HG02759 (cell line): ENCODE data around the gene ANKS3.

Source experiments
- ATAC-seq: cut with Tn5 transposase; IDR thresholded peaks from one replicate; pipeline ENCODE4 v1.9.1; 2021; ENCODE audit warnings: mild to moderate bottlenecking, moderate library complexity; ENCODE audit not compliant: unreplicated experiment

Gene ANKS3

DNA sequence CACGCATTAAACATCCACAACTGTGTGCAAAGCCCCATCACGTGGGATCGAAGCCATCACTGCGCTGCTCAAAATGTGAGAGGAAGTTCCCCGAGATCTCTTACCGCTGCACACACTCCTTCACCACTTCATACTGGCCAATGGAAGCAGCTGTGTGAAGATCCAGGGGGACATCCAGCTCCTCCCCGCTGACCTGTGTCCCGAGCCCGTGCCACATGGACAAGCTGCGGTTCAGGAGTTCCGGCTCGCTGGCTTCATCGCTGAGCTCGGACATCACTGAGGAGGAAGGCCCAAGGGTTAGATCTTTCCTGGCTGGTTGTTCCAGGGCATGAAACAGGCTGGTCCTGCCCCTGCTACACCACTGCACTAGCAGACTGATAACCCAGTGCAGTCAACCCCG lies 4.2 kb downstream of the ANKS3 start:
- ATAC-seq: no peak

DNA sequence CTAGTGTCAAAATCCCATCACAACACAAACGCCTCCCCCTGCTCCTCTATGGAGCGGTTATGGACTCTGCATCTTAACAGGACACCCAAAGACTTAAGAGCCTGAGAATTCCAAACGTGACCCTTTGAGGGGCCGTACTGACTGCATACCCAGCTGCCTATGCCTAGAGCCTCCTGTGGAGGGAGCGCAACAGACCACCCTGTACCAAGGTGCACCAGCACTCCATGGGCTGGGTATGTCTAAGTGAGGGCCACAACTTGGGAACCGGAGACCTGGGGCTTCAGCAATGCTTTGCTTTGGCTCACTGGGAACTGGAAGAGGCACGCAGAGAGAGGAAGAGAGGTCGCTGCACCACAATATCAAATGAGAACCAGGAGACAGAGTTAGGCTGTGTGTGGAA lies 5.4 kb downstream of the ANKS3 start:
- ATAC-seq: no peak

DNA sequence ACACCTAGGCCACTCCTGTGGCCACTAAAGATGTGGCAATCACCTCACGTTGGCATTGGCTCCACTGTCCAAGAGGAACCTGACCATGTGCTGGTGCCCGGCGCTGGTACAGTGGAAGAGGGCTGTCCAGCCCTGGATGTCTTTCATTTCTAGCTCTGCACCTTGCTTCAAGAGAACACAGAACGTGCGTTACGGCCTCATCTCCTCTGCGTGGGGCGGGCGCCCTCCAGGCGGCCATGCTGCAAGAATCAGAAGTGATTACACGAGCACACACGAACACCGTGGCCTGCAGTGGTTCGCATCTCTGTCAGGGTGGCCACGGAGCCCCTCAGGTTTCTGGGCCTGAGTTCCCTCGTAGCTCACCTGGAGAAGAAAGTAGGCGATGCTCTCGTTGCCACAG lies 7.5 kb downstream of the ANKS3 start:
- no peak for ATAC-seq

DNA sequence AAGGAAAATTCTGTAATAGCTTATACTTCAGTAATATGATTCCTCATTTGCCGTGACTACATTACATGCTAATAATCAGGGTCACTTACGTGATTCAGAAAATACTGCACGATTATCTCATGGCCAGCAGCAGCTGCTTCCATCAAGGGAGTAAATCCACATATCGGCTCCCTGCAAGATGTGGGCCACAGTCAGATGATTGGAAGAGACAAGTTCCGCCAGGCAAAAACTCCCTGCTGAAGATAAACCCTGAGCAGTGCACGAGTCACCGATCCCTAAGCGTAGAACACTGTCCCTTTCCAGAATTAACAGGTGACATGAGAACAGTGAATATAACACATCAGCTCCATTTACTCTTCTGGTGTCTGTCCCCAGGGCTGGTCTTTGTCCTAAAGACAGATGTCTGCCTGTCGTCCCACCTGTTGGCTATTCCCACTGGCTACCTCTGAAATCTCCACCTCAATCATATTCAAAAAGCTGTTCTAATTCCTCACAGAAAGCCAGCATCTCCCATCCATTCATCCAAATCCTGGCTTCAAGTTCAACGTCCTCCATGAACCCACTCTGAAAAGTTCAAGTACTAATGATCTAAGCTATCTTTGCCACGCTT lies 9.3 kb downstream of the ANKS3 start:
- ATAC-seq: no peak

DNA sequence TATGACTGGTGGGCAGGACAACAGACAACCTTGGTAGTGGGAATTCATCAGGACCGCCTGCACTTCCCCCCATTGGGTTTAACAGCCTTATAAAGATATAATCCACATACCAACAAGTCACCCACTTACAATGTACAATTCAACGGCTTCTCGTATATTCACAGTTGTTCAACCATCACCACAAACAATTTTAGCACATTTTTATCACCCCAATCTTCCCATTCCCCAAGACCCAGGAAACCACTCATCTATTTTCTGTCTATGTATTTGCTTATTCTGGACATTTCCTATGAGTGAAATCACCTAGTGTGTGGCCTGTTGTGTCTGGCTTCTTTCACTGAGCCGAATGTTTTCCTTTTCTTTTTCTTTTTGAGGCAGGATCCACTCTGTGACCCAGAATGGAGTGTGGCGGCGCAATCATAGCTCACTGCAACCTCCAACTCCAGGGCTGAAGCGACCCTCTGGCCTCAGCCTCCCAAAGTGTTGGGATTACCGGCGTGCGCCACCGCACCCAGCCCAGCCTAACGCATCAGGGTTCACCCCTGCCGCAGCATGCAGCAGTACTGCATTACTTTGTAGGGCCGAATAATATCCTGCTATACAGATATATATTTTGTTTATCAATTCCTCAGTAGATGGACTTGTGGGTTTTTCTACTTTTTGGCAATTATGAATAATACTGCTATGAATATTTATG lies 10.9 kb downstream of the ANKS3 start:
- ATAC-seq: no peak

DNA sequence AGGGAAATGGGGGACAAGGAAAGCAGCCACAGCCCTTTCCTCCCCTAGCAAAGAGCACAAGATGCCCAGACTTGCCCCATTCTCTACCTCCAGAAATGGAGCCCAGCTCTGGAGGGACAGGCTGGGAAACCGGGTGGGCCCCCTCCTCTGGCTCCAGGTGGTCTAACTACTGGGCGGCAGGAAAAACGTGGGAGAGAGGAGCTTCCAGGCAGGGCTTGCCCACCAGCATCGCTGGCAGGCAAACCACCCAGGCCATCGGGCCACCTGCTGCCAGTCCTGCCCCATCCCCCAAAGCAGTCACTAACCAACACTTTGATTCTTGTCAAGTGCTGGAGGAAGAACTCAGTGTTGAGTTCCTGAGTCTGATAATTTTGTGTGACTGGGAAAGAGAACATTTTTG lies 15.6 kb downstream of the ANKS3 start:
- ATAC-seq: no peak

DNA sequence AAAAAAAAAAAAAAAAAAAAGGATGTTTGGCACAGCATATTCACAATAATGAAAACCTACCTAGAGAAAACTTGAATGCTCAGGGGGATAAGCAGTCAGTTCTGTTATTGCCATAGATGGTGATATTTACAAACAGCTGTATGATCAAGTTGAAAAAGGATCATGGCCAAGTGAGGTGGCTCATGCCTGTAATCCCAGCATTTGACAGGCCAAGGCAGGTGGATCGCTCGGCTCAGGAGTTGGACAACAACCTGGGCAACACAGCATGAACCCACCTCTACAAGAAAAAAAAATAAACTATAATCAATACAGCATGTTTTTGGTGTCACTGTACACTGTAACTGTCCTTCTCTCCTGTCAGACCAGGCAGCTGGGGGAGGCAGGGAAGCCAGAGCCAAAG lies 19.1 kb downstream of the ANKS3 start:
- ATAC-seq: no peak

DNA sequence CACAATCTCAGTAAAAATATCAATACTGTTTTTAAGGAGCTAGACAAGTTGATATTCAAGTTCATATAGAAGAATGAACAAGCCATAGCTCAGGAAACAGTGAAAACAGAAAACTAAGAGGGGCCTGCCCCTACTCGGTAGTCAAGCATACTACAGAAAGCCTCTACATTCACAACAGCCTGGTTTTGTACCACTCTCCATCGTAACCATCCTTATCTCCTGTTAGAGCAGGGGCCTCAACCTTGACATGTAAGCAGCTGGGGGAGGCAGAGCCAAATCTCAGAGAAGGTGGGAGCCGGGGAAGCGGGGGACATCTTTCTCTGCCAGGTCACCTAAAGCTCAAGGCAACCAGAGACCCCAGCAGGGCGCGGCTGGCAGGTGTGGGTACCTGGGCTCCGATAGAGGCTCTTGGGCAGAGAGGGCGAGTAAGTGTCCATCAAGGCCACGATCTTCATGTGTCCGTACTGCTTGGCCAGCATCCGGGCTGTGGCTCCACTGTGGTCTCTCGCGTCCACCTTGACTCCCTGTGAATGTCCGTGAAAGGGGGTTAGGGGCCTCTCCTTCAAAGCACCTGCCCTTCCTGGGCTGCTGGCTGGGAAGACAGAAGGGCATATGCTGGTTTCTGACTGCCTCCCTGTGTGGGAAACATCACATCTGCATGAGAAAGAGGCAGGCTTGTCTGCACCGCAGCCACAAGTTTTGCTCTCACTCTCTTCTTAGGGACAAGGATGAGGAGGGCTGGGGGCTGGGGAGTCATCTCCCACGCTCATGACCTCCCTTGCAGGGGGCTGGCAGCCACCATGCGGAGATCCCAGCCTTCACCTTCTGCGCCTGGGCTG lies 20.2 kb downstream of the ANKS3 start:
- ATAC-seq: no peak

DNA sequence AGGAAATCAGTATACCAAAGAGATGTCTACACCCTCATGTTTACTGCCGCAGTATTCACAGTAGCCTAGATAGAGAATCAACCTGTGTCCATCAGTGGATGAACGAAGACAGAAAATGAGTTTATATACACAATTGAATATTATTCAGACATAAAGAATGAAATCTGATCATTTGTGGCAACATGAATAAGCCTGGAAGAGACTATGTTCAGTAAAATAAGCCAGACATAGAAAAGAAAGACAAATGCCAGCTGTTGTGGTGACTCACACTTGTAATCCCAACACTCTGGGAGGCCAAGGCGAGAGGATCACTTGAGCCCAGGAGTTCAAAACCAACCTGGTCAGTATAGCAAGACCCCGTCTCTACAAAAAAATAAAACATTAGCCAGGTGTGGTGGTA lies 24.6 kb downstream of the ANKS3 start:
- ATAC-seq: no peak

DNA sequence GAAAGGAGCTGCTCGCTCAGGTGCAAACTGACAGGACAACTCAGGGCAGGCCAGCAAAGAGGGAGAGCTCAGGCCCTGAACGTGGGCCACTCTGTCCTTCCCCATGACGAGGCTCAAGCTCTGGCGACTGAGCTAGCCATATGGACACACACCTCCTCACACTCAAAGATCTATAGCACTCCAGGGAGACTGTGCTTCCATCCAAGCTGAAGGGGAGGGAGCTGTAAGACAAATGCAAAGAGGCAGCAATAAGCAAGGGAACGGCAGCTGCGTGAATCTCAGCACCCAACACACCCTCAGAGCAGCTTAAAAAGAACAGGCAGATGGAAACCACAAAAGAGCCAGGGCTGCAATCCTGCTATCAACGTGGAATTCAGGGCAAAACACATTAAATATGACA lies 27.2 kb downstream of the ANKS3 start:
- no peak for ATAC-seq

DNA sequence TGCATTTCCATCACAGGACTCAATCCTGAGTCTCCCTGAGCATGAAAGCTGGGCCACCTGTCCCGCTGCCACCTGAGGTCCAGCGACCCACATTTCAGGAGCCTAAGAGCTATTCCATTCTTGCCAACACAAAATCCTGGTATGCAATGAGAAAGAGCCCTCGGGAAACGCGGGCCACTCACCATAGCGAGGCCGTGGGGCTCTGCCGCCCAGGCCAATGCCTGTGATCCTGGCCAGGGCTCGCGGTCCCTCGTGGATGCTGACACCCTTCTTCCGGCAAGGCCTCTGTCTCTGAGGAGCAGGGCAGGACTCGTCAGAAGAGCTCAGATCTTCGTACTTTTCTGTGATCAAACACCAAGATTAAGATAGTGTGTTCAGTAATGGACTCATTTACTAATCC lies 29.2 kb downstream of the ANKS3 start:
- no peak for ATAC-seq

DNA sequence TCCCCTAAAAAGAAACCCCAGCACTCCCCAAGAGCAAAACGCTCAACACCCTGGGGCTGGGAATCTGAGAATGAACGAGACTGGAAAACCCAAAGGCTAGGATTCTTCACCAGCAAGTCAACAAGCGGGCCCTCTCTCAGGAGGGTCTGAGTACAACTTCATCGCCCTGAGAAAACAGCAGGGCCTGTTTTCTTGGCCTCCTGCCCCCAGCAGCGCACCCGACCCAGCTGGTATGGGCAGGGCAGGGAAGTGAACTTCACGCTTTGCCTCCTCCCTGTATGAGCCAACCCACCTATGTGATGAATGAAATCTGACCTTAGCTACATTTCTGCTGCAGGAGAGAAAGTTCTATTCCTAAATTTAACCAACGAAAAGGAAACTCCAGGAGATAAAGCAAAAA lies 29.6 kb downstream of the ANKS3 start:
- ATAC-seq: no peak

DNA sequence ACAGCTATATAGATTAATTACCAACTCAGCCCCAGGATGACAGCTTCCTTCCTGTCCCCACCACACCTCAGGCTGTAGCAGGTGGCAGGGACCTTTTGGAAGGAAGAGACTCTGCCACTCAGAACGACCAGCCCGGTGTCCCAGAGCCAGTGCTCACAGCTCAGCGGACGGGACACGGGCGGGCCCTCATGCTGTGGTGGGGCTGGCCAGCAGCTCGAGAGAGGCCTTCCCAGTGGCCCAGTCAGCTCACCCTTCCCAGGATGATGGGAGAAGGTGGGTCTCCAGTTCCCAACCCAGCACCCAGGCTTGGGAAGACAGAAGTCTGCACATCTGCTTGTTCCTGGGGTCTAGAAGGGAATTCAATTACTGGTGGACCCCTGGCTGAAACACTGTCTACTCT lies 30.2 kb downstream of the ANKS3 start:
- ATAC-seq: no peak

DNA sequence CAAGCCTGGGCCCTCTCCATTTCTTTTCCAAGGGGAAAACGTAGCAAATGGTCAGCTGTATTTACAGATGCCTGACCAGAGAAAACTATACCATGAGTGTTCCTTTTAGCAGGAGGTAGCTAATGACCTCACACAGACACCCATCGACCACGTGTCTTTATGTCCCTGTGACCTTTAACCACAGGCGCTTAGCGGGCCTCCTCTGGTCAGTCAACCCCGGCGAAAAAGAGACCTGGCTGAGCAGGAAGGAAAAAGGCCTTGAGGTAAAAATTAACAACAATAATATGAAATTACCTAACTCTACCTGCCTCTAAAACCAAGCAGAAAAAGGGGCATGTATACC lies 31.6 kb downstream of the ANKS3 start:
- ATAC-seq: no peak

DNA sequence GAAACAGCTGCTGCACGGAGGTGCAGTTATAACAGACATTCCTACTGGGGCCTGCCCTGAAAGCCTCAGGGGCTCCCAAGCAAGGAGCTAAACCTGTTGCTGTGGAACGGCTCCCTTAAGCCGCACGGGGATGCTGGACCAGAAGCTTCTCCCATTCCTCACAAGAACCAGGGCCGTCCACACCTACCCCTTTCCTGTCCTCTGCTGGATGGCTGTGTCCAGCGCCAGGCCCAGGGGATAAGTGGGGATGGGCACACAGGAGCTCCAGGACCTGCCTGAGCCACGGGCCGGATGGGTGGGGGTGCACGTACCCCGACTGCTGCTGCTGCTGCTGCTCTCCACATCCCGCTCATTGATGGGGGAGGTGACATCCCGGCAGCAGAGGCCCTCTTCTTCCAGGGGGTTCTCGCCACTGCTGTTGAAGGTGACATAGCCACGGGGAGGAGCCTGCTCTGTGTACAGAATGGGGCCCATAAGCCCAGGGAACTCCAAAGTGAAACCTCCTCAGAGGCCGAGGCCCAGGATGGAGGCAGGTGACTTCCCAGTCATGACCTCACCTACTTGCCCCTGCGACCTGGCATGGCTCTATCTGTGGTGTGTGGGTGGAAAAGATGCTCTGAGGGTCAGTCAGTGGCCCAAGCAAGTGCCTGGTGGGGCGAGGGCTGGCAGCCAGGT lies 32.1 kb downstream of the ANKS3 start:
- no peak for ATAC-seq

DNA sequence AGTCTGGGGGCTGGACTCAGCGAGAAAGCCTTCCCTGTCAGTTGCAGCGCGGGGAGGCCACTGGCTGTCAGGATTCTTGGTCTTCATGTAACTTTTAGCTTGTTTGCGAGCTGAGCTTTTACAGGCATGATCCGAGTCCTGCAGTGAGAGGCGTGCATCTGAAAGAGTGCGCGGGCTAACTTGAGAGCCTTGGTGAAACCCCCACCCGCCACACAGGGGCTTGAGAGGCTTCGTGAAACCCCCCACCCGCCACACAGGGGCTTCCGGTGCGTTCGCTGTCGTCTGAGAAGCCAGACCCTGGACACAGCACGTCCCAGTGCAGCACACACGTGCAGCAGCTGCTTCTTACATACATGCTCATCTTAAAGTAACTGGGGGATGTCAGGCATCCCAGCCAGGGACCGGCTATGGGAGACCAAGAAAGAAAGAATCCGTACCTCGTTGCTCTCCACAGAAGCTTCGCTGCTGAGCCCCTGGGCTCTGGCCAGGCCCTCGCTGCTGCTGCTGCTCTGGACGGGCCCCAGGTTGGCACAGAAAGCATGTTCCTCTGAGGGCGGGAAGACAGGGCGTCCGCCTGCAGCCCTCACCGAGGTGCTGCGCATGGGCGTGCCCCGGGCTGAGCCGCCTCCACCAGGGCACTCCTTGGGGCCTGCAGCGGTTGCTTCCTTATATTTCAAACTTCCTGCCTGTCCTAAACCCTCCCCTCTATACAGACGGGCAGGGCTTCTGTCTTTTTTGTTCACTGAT lies 32.9 kb downstream of the ANKS3 start:
- ATAC-seq: no peak

DNA sequence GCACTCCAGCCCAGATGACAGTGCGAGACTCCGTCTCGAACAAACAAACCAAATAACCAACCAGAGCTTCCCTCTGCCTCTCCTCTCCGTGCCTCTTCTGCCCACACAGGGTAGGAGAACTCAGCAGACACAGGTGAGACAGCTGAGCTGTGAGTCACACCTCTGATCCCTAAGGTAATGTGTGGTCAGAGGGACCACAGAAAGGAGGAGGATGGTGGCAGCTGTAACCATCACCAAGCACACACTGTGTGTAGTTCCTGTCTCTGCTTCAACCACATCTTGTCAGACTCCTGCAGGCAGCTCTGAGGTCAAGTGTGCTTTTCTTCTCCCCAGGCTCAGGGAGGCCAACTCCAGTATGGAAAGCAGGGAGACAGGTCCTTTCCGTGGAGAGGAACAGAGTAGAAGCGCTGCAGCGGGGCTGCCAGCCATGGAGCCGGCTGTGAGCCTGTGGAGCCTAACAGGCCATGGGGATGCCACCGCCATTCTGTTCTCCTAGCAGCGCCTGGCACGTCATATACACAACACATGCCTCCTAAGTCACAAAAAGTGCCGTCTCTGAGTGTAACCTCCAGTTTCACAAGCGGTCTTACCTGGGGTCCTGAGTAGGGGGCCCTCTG lies 33.6 kb downstream of the ANKS3 start:
- ATAC-seq: no peak

DNA sequence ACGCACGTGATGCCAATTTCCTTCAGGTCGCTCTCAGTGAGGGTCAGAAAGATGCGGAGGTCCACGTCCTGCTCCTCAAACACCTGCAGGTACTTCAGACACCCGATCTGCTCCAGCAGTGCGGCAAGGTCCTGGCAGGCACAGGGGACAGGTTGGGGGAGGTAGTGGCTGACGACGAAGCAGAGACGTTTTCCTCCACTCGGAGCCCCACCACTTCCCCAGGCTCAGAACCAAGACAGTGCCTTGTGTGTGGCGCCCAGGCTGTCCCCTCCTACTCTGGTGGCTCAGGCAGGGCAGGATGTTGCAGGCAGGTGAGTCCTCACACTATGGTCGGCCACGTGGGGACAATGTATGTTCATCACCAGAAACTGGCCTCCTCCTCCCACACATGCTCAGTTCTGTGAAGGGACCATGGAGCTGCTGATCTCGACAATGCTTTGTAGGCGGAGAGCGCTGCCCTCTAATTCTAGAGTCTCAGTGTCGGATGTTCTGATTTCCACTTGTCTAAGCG lies 35.0 kb downstream of the ANKS3 start:
- ATAC-seq: no peak

DNA sequence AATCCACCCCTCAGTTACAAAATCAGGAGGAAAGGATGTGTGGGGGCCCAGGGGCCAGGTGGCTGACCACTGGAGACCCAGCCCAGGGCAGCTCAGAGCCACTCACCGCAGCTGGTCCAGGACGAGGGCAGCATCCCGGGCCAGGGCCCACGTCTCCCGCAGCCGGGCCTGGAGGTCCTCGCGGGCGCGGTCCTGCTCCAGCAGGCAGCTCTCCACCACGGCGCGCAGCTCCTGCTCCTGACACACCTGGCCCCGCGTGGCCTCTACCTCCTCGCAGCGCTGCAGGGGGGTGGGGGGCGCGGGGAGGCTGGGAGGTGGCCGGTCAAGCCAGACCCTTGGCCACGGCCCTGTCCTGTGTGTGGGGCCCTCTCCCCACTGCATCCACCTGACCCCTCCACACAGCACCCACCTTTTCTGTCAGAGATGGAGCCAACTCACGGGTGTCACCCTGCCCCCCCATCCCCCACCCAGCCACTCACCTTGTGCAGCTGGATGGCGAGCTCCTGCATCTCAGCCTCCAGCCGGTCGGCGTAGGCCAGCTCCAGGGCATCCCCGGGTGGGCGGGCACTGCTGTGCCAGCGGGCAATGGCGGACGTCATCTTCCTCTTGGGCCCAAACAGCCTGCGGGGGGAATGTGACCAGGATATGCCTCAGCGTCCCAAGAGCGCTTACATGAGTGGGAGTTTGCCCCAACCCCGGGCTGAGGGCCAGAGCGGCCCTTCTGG lies 35.6 kb downstream of the ANKS3 start:
- no peak for ATAC-seq

DNA sequence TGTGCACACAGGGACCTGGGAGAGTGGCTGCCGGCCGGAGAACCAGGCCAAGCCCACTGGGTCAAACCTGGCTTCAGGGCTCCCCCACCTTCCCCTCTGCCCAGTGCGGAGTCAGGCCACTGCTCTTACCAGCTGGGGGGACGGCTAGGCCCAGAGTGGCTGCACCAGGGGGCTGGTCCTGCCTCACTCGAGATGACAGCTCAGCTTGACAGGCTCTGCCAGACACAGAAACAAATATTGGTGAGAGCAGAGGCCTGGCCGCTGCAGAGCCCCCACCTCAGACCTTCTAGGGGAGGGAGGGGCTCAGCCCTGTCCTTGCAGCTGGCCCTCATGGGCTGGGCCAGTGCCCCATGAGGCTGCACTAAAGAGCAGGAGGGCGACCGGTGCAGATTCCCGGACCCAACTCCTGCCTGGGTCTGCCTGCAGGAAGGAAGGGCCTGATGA lies 36.2 kb downstream of the ANKS3 start:
- no peak for ATAC-seq
